Breast epithelium (tissue), 3 donors: ENCODE measurements around the gene MRPL21.

Source experiments
- CTCF ChIP-seq, 3 donors: fragments of 450-650 bp; IDR thresholded peaks; one replicate each; pipeline ENCODE4 v1.5.1; 2016 to 2017; ENCODE audit warnings: antibody characterized with exemption in 3 of 3, mild to moderate bottlenecking in 3 of 3, moderate library complexity in 3 of 3
- POLR2A ChIP-seq: fragments of 450-650 bp; IDR thresholded peaks from one replicate; pipeline ENCODE4 v1.6.1; 2016; ENCODE audit warnings: antibody characterized with exemption, mild to moderate bottlenecking, moderate library complexity

GRCh38 chr11:68891351-68891948 is 12.2 kb downstream of the MRPL21 start:
- TF ChIP-seq POLR2A (no peak), CTCF (IDR thresholded peaks at IDR 0.05) (no peak)
